ENCODE data around the gene MIDN. TPM values are rescaled to one million over a fixed set of nuclear protein-coding genes. Genes with fewer than 3 reads are reported as not detected.

Gene MIDN
- total and polyA plus RNA-seq, 10 of the 15 experiments (the other 5 are each of a cell fraction or from before 2014, with no cell fraction given), result 0.38 to 51.5 (median 7.2) TPM

DNA sequence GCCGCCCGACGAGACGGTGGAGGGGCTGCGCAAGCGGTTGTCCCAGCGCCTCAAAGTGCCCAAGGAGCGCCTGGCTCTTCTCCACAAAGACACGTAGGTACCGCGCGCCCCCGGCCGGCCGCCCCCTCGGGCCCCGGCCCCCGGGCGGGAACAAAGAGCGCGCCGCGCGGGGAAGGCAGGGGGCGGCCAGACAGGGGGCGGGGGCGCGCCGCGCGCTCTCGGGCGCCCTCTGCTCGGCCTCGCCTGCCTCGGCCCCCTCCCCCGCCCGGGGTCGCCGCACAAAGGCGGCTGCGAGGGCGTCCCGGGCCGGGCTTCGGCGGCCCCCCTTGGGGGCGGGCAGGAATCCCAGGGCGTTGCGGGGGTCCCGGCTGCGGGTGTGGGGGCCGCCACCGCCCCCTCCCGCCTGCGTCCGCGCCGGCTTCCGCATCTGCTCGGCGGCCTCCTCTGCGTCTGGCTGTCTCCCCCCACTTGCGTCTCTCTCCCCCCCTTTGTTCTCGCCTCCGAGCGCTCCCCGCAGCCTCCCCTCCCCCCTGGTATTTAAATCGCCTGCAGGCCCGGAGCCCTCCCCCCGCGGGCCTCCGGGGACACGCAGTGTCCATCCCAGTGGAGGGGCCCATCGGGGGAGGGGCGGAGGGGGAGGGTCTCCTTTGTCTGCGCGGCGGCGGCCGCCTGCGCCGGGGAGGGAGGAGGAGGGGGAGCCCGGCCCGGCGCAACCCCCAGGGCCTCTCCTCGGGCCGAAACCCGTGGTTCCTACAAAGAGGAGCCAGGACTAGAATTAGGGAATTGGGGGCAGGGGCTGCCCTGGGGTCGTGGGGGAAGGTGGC is 2.3 kb downstream of the MIDN start (continued):
- TF ChIP-seq ZNF592 (IDR thresholded peaks at IDR 0.05) (no peak), E2F8 (IDR thresholded peaks at IDR 0.05; ENCODE audit: low read depth, partially characterized antibody) (no peak), CBX3 (IDR thresholded peaks at IDR 0.05; ENCODE audit: borderline replicate concordance, low read depth) (no peak), KAT2A (conservative IDR thresholded peaks at IDR 0.05; ENCODE audit: control insufficient read depth, low read depth, low read length) (no peak), POU2F2 (IDR thresholded peaks at IDR 0.05; ENCODE audit: borderline replicate concordance, low read depth, low read length) (no peak), DPF2 (IDR thresholded peaks at IDR 0.05) (peak; percentile 70), STAT1 (conservative IDR thresholded peaks at IDR 0.05) (no peak), ZNF217 (IDR thresholded peaks at IDR 0.05) (peak; percentile 43; the same call in 1 of the 2 replicates), YBX1 (IDR thresholded peaks at IDR 0.05) (no peak), BCL11A (IDR thresholded peaks at IDR 0.05; ENCODE audit: low read depth, low read length) (no peak), CHD2 (IDR thresholded peaks at IDR 0.05; ENCODE audit: borderline replicate concordance, low read depth, low read length) (peak; percentile 12; the same call in 1 of the 2 replicates), HDGF (IDR thresholded peaks at IDR 0.05) (no peak), EZH2 (IDR thresholded peaks at IDR 0.05; ENCODE audit: borderline replicate concordance, control insufficient read depth, low read depth, low read length) (no peak)
- TF ChIP-seq, protein P1, sequence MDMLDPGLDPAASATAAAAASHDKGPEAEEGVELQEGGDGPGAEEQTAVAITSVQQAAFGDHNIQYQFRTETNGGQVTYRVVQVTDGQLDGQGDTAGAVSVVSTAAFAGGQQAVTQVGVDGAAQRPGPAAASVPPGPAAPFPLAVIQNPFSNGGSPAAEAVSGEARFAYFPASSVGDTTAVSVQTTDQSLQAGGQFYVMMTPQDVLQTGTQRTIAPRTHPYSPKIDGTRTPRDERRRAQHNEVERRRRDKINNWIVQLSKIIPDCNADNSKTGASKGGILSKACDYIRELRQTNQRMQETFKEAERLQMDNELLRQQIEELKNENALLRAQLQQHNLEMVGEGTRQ (IDR thresholded peaks at IDR 0.05; ENCODE audit: borderline replicate concordance, low read depth, low read length), result no peak
- TF ChIP-seq, protein P2, sequence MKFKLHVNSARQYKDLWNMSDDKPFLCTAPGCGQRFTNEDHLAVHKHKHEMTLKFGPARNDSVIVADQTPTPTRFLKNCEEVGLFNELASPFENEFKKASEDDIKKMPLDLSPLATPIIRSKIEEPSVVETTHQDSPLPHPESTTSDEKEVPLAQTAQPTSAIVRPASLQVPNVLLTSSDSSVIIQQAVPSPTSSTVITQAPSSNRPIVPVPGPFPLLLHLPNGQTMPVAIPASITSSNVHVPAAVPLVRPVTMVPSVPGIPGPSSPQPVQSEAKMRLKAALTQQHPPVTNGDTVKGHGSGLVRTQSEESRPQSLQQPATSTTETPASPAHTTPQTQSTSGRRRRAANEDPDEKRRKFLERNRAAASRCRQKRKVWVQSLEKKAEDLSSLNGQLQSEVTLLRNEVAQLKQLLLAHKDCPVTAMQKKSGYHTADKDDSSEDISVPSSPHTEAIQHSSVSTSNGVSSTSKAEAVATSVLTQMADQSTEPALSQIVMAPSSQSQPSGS (IDR thresholded peaks at IDR 0.05; ENCODE audit: low read length), result no peak
- TF ChIP-seq, protein P3, sequence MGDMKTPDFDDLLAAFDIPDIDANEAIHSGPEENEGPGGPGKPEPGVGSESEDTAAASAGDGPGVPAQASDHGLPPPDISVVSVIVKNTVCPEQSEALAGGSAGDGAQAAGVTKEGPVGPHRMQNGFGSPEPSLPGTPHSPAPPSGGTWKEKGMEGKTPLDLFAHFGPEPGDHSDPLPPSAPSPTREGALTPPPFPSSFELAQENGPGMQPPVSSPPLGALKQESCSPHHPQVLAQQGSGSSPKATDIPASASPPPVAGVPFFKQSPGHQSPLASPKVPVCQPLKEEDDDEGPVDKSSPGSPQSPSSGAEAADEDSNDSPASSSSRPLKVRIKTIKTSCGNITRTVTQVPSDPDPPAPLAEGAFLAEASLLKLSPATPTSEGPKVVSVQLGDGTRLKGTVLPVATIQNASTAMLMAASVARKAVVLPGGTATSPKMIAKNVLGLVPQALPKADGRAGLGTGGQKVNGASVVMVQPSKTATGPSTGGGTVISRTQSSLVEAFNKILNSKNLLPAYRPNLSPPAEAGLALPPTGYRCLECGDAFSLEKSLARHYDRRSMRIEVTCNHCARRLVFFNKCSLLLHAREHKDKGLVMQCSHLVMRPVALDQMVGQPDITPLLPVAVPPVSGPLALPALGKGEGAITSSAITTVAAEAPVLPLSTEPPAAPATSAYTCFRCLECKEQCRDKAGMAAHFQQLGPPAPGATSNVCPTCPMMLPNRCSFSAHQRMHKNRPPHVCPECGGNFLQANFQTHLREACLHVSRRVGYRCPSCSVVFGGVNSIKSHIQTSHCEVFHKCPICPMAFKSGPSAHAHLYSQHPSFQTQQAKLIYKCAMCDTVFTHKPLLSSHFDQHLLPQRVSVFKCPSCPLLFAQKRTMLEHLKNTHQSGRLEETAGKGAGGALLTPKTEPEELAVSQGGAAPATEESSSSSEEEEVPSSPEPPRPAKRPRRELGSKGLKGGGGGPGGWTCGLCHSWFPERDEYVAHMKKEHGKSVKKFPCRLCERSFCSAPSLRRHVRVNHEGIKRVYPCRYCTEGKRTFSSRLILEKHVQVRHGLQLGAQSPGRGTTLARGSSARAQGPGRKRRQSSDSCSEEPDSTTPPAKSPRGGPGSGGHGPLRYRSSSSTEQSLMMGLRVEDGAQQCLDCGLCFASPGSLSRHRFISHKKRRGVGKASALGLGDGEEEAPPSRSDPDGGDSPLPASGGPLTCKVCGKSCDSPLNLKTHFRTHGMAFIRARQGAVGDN (IDR thresholded peaks at IDR 0.05), result 0 out of 2 replicates have a peak, but pooled peaks have one; percentile 39

Measured in GM12878 (cell line).